DND-41 (cell line): ENCODE results near the gene CCL17.

Source experiments
- ATAC-seq: fragments of 200-7000 bp; cut with Tn5 transposase; 3 replicates; pipeline ENCODE4 v1.9.1; 2021; ENCODE audit warnings: low read depth; ENCODE audit not compliant: insufficient read depth
- DNase-seq: peaks from one replicate; pipeline ENCODE4 v3.0.0-alpha.2; 2020
- H2AFZ ChIP-seq: 2 replicates; pipeline ENCODE4 v1.6.0; 2012; ENCODE audit warnings: low read depth, low read length
- H3K27ac ChIP-seq: 2 replicates; pipeline ENCODE4 v1.5.1; 2012; ENCODE audit warnings: low read length, inconsistent platforms
- H3K27me3 ChIP-seq: fragments of 200-600 bp; sonication (generic); 2 replicates; pipeline ENCODE4 v1.6.0; 2012; ENCODE audit warnings: low read length, mild to moderate bottlenecking, inconsistent platforms; ENCODE audit not compliant: insufficient read depth, poor library complexity
- H3K36me3 ChIP-seq: 2 replicates; pipeline ENCODE4 v1.5.1; 2012; ENCODE audit warnings: low read length, inconsistent platforms; ENCODE audit not compliant: insufficient read depth
- H3K4me1 ChIP-seq: 2 replicates; pipeline ENCODE4 v1.5.1; 2012; ENCODE audit warnings: mild to moderate bottlenecking, low read length; ENCODE audit not compliant: insufficient read depth
- H3K4me2 ChIP-seq: 2 replicates; pipeline ENCODE4 v1.6.0; 2012; ENCODE audit warnings: mild to moderate bottlenecking, moderate library complexity, low read length, inconsistent platforms; ENCODE audit not compliant: insufficient read depth
- H3K4me3 ChIP-seq, 2 experiments: fragments of 200-600 bp in 1 of 2; shearing (Covaris generic) in 1 of 2; 2 replicates each; pipeline ENCODE4 v1.5.1; 2012 to 2016; ENCODE audit warnings: inconsistent platforms in 2 of 2, low read length in 2 of 2, mild to moderate bottlenecking in 2 of 2, low read depth in 1 of 2, moderate library complexity in 1 of 2
- H3K79me2 ChIP-seq: 2 replicates; pipeline ENCODE4 v1.6.0; 2012; ENCODE audit warnings: low read length, inconsistent platforms; ENCODE audit not compliant: insufficient read depth
- H3K9ac ChIP-seq: 2 replicates; pipeline ENCODE4 v1.6.0; 2012; ENCODE audit warnings: low read depth, mild to moderate bottlenecking, inconsistent platforms, low read length, moderate library complexity
- H3K9me3 ChIP-seq: 2 replicates; pipeline ENCODE4 v1.5.1; 2012; ENCODE audit warnings: low read length, moderate library complexity, mild to moderate bottlenecking, inconsistent platforms; ENCODE audit not compliant: insufficient read depth, severe bottlenecking
- H4K20me1 ChIP-seq: 2 replicates; pipeline ENCODE4 v1.6.0; 2012; ENCODE audit warnings: low read length; ENCODE audit not compliant: insufficient read depth
- CTCF ChIP-seq: IDR thresholded peaks from 2 replicates; pipeline ENCODE4 v1.5.1; 2012; ENCODE audit warnings: borderline replicate concordance, low read length, moderate library complexity, mild to moderate bottlenecking; ENCODE audit not compliant: poor library complexity, severe bottlenecking; ENCODE audit errors: extremely low read depth
- EZH2 ChIP-seq: IDR thresholded peaks from 3 replicates; pipeline ENCODE4 v1.6.1; 2012; ENCODE audit warnings: borderline replicate concordance, low read depth, mild to moderate bottlenecking, moderate library complexity, low read length, inconsistent platforms; ENCODE audit not compliant: severe bottlenecking

CCL17 gene

DNA sequence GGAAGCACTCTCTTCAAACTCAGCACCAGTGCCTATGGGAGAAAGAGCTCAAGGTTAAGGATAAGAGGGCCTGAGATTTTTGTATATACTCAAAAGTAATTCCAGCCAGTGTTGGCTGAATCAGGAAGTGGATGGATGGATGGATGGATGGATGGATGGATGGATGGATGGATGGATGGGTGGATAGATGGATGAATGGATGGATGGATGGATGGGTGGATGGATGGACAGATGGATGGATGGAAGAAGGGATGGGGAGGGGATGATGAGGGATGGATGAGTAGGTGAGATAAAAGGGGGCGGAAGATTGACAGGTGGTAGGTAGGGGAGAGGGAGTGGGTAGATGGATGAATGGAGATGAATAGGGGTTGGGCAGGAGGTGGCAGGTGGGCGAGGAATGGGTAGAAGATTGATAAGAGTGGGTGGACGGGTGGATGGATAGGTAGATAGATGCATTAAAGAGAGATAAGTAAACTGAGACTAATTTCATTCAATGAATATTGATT, 28.2 kb upstream of the CCL17 start:
- Histone ChIP-seq H3K36me3 (no peaks in the 10 kb centered on the region), H3K4me3 (no peak overlapping the region), H3K79me2 (no peaks in the 10 kb centered on the region), H3K27me3 (no peaks in the 10 kb centered on the region), H3K4me1 (no peaks in the 10 kb centered on the region), H3K27ac (no peak overlapping the region), H3K9ac (no peak overlapping the region), H2AFZ (no peak overlapping the region), H3K9me3 (no peaks in the 10 kb centered on the region), H4K20me1 (no peaks in the 10 kb centered on the region), H3K4me2 (no peak overlapping the region)
- TF ChIP-seq EZH2 (no peak), CTCF (no peak)
- ATAC-seq (no peak), DNase-seq (no peak)

GRCh38 chr16:57377080-57377841, 27.3 kb upstream of the CCL17 start:
- Histone ChIP-seq H3K27me3 (no peaks in the 10 kb centered on the region), H3K9ac (no peak overlapping the region), H3K4me3 (no peak overlapping the region), H2AFZ (no peak overlapping the region), H3K4me1 (no peaks in the 10 kb centered on the region), H3K79me2 (no peaks in the 10 kb centered on the region), H3K27ac (no peak overlapping the region), H3K9me3 (no peaks in the 10 kb centered on the region), H3K36me3 (no peaks in the 10 kb centered on the region), H3K4me2 (no peak overlapping the region), H4K20me1 (no peaks in the 10 kb centered on the region)
- TF ChIP-seq EZH2: no peak
- no peak for TF ChIP-seq CTCF
- DNase-seq (no peak), ATAC-seq (no peak; the same call in 2 of the 3 replicates)

- no peaks in the 10 kb centered on the region for H4K20me1 ChIP-seq
- no peak overlapping the region for H3K4me2 ChIP-seq
- H2AFZ ChIP-seq: no peak overlapping the region
- no peaks in the 10 kb centered on the region for H3K36me3 ChIP-seq
- H3K27me3 ChIP-seq: no peaks in the 10 kb centered on the region
- H3K4me3 ChIP-seq: no peak overlapping the region
- H3K9ac ChIP-seq: no peak overlapping the region
- H3K4me1 ChIP-seq: no peaks in the 10 kb centered on the region
- ATAC-seq (no peak), DNase-seq (no peak)
- H3K27ac ChIP-seq: no peak overlapping the region
- TF ChIP-seq EZH2: no peak
- TF ChIP-seq CTCF: no peak
- no peaks in the 10 kb centered on the region for H3K9me3 ChIP-seq
- no peaks in the 10 kb centered on the region for H3K79me2 ChIP-seq
Observed at GRCh38 chr16:57379579-57379978, 25.0 kb upstream of the CCL17 start.
